HG02943 (cell line): Measurements from ENCODE around the gene HOXB8.

Experiments used
- ATAC-seq: cut with Tn5 transposase; IDR thresholded peaks from one replicate; pipeline ENCODE4 v1.9.1; 2021; ENCODE audit warnings: mild to moderate bottlenecking, low read depth, moderate library complexity; ENCODE audit not compliant: unreplicated experiment

The HOXB8 gene

GRCh38 chr17:48624544-48625494, 9.7 kb upstream of the HOXB8 start:
- ATAC-seq: no peak

DNA sequence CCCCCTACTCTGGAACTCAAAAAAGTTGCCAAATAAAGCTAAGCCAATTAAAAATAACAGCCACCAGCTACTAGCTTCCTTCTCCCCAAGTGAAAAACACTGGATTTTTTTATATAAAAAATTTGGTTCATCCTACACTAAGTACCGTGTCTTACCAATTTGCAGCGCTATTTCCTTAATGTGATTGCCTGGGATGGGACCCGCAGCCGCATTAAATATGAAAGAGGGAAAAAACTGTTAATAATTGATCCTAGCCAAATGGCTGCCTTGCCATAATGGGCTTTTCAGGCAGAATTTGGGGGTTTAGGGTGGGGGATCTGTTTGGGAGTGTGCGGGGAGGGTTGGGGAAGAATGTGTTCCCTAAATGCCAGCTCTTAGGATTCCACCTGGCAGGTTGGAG, 9.0 kb upstream of the HOXB8 start:
- ATAC-seq: no peak

DNA sequence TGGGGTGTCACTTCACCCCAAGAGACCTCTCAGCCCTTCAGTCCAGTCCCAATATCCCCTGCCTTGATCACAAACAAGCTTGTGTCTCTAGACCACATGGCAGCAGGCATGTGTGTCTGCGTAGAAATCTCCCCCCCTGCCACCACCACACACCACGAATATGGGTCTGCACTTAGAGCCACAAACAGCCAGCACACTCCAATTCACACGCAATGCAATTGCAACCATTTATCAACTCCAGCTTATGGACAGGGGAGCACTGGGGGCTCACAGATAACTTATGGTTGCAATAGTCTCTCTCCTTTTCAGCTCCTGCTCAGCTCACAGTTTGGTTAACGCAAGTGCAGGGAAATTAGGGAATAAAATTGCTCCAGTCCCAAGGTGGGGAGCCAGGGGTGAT, 8.5 kb upstream of the HOXB8 start:
- no peak for ATAC-seq

DNA sequence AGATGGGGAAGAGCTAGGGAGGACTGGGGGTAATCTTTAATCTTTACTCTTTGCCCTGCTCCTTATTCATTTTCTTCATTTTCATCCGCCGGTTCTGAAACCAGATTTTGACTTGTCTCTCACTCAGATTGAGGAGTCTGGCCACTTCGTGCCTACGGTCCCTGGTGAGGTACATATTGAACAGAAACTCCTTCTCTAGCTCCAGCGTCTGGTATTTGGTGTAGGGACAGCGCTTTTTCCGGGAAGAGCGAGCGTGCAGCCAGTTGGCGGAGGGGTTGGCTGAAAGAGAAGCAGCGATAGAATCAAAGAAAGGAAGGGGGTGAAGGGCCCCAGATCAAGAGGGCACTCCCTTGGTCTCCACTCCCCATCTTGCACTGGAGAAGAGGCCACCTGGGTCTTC, 7.8 kb upstream of the HOXB8 start:
- no peak for ATAC-seq

GRCh38 chr17:48621410-48622392, 6.6 kb upstream of the HOXB8 start:
- no peak for ATAC-seq

- no peak for ATAC-seq
Observed at GRCh38 chr17:48620461-48621139, 5.5 kb upstream of the HOXB8 start.

DNA sequence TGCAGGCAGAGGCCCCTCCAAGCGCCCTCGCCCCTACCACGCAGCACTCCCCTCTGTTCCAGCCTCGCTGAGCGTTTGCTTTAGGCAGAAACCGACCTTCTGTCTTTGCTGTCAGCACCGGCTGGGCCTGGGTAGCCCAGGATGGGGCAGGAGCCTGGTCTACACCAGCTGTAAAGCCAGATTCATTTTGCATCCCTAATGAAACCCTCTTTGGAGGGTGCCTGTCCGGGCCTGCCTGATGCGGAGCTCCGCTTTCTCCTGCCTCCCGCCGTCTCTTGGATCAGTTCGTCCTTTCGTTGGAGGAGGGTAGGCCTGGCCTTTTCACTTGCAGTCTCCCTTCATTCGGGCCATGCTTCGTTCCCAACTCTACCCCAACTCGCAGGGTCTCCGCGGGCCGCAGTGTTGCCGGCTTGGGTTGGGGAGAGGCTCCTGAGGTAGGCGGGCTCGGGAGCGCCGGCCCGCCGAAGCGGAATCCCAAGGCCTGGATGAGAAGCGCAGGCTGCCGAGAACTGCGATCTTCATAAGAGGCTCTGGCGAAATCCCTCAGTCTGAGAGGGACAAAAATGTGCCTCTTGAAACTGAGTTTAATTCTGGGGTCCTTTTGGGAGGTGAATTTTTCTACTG, 4.8 kb upstream of the HOXB8 start:
- ATAC-seq: no peak

GRCh38 chr17:48618256-48618896, 3.3 kb upstream of the HOXB8 start:
- ATAC-seq: no peak

GRCh38 chr17:48617471-48618255, 2.6 kb upstream of the HOXB8 start:
- no peak for ATAC-seq

DNA sequence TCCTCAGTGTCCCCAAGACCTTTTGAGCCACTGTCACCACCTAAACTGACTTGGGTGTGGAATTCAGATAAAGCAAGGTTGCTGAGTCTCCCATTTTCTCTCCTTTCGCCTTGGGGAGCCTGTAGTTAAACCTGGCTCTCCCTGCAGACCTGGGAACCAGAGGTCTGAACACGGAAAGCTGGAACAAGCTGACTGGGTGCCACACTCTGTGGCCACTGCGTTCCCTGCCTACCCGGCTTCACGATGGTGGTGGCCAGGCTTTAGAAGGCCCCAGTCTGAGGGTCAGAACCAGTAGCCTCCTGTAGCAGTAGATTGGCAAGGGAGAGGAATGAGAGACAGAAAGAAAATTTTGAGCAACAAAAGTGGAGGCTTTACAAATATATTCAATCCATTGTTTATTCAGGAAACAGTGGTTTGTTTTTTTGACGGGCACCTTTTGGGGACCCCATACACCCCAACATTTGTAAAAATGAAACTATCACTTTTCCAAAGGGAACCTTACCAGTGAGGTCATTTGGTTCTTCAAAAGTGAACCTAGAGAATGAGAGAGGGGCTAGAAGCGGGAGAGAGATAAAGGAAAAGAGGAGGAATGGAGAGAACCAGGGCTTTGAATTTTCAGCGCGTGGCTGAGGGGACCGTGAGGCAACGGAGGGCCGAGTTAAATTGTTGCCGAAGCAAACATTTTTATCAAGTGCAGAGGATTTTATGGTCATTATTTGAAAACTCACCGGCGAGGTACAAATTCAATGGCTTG, 1.8 kb upstream of the HOXB8 start:
- no peak for ATAC-seq

DNA sequence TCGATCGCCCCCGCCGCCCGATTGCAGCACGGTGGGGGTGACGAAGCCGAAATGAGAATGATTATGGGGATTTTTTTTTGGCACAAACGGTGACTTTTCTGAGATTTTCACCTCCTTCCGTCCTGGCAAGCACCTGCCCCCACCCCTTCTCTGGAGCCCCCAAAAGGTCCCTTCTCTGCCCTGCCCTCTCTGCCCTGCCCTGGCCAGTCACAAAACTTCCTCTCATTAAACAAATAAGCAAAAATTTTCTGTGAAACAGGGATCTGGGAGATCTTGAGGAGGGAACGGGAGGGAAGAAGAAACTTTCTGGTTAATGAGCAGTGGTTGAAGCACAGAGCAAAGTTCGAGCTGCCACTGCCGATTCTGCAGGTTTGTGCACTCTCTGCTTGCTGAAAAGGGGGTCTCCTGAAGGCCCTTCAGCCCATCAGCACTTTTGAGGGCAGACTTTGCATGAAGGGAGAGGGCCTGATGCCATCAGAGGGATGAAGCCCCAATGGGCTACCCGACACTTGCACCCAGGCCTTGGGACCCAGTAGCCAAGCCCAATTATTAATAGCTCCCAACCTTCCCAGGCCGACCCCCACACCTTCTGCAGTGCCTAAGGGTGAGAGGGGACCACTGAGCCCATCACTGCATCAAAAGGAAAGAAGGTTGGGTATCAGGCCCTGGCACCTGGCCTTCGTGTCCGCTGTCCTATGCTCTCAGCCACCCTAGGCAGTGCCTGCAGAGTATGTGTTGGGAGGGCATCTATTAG, 1.0 kb upstream of the HOXB8 start:
- no peak for ATAC-seq

- no peak for ATAC-seq
Observed at GRCh38 chr17:48613862-48614694, 1.0 kb downstream of the HOXB8 start.

DNA sequence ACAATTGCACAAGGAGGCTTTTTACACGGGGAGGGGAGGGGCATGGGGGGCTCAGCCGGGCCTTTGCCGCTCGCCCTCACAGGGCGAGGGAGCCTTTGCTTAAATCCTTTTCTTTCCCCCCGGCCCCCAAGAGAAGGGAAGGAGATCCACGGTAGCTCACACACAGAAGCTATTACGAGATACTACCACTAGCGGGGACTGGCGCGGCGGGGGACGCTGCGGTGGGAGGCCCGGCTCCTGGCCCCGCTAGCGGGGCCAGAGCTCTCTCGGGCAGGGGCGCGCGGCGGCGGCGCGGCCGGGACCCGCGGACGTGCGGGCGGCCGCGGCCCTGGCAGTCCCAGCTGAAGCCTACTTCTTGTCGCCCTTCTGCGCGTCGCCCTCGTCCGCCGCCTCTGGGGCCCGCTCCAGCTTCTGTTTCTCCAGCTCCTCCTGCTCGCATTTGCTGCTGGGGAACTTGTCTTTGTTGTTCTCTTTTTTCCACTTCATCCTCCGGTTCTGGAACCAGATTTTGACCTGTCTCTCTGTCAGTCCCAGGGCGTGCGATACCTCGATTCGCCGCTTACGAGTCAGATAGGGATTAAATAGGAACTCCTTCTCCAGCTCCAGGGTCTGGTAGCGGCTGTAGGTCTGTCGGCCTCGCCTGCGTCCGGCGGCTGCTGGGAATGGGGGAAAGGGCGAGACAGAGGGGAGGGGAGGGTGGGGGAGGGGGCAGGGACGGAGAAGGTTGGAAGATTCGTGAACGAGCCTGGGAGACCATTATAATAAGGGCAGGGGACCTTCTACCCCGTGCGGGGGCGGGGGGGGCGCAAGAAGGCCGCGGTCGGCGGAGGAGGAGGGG, 2.0 kb downstream of the HOXB8 start:
- ATAC-seq: no peak

- ATAC-seq: no peak
Observed at GRCh38 chr17:48612456-48612853, 2.6 kb downstream of the HOXB8 start.

DNA sequence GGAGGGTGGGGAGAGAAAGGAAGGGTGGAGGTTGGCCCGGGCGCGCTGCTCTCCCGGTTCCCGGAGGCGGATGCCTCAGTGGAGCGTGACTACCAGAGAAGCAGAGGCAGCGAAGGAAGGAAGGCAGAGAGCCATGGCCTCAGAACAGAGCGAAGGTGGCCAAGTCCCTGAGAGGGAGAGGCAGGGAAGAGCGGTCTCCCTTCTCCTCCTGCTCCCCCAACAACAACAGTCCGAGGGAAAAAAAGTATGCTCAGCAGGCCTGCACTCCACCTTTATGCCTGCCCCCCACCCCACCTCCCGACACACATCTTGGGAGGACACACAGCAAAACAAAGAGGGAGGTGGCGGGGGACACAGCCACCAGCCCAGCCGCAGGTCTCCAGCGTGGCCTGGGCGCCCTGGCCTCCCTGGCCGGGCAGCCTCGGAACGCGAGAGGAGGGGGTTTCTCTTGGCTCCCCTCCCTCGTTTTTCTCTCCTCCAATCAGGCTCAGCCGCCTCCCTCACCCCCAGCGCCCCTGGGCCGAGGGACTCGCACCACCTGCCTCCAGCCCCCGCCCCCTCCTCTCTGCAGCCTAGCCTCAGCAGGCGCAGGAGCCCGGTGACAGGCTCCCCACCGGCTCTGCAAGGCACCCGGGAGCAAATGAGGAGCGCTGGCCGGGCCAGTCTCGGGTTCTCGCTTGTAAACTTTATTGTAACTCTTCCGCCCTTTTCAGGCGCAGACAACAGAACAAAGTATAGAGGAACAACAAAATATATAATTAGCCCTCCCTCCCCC, 3.2 kb downstream of the HOXB8 start:
- no peak for ATAC-seq
